PC-3 (cell line): ENCODE measurements around the gene STAB2. TPM values are rescaled to one million over a fixed set of nuclear protein-coding genes. Genes with fewer than 3 reads are reported as not detected.

Experiments used
- ATAC-seq: fragments of 200-7000 bp; cut with Tn5 transposase; 2 replicates; pipeline ENCODE4 v1.9.1; 2020; ENCODE audit warnings: mild to moderate bottlenecking, moderate library complexity
- BruUV-seq: library from RNA; stranded (reverse); fragments of 400-500 nt; replicated peaks from 2 replicates; lab custom pipeline; 2021; lab: Mats Ljungman, UMichigan
- CTCF ChIA-PET: fragments of 300-600 bp; sonication (Branson Sonifier 250); formaldehyde crosslinking; loops from one replicate; lab custom pipeline; 2022; ENCODE audit warnings: antibody characterized with exemption; lab: Charles Lee
- POLR2A ChIA-PET: fragments of 300-600 bp; sonication (Branson Sonifier 250); formaldehyde crosslinking; loops from one replicate; lab custom pipeline; 2022; ENCODE audit warnings: antibody characterized with exemption; ENCODE audit not compliant: unreplicated experiment; lab: Charles Lee
- DNase-seq: peaks from one replicate; pipeline ENCODE4 v3.0.0-alpha.2; 2015
- H2AFZ ChIP-seq: fragments of 300-600 bp; sonication (generic); 2 replicates; pipeline ENCODE4 v1.6.0; 2016; ENCODE audit warnings: antibody characterized with exemption, low read length
- H3F3A ChIP-seq: fragments of 300-600 bp; sonication (generic); one replicate; pipeline ENCODE4 v1.6.0; 2017; ENCODE audit warnings: antibody characterized with exemption, low read length, control low read depth, mild to moderate bottlenecking; ENCODE audit not compliant: unreplicated experiment
- H3K27ac ChIP-seq: fragments of 300-600 bp; sonication (generic); 2 replicates; pipeline ENCODE4 v1.5.1; 2016; ENCODE audit warnings: mild to moderate bottlenecking, low read length
- H3K27me3 ChIP-seq: fragments of 300-600 bp; sonication (generic); 2 replicates; pipeline ENCODE4 v1.6.1; 2016; ENCODE audit warnings: low read length, mixed read lengths
- H3K36me3 ChIP-seq: fragments of 300-600 bp; sonication (generic); 2 replicates; pipeline ENCODE4 v1.6.1; 2016; ENCODE audit warnings: low read depth, mixed run types, low read length, mixed read lengths
- H3K4me1 ChIP-seq: fragments of 300-600 bp; sonication (generic); 2 replicates; pipeline ENCODE4 v1.5.1; 2016; ENCODE audit warnings: low read length; ENCODE audit not compliant: insufficient read depth
- H3K4me2 ChIP-seq: fragments of 300-600 bp; sonication (generic); 2 replicates; pipeline ENCODE4 v1.6.0; 2016; ENCODE audit warnings: low read length
- H3K4me3 ChIP-seq: fragments of 300-600 bp; sonication (generic); 2 replicates; pipeline ENCODE4 v1.5.1; 2016; ENCODE audit warnings: mild to moderate bottlenecking, low read length, mixed read lengths
- H3K79me2 ChIP-seq: fragments of 300-600 bp; sonication (generic); 2 replicates; pipeline ENCODE4 v1.6.1; 2017; ENCODE audit warnings: low read length, mixed read lengths
- H3K9ac ChIP-seq: fragments of 300-600 bp; sonication (generic); 2 replicates; pipeline ENCODE4 v1.6.0; 2016; ENCODE audit warnings: mild to moderate bottlenecking, low read length
- H3K9me2 ChIP-seq: fragments of 300-600 bp; sonication (generic); replicated peaks from 2 replicates; pipeline ENCODE4 v1.6.1; 2016; ENCODE audit warnings: mixed run types, low read length, mixed read lengths
- H3K9me3 ChIP-seq: fragments of 300-600 bp; sonication (generic); 2 replicates; pipeline ENCODE4 v1.6.1; 2016; ENCODE audit warnings: low read length, mixed read lengths
- H4K20me1 ChIP-seq: fragments of 300-600 bp; sonication (generic); 2 replicates; pipeline ENCODE4 v1.6.1; 2016; ENCODE audit warnings: low read length, mixed read lengths
- EZH2 ChIP-seq: fragments of 300-600 bp; sonication (generic); IDR thresholded peaks from one replicate; pipeline ENCODE4 v1.6.1; 2017; ENCODE audit warnings: antibody characterized with exemption, mild to moderate bottlenecking, low read length; ENCODE audit not compliant: unreplicated experiment
- EZH2phosphoT487 ChIP-seq: fragments of 300-600 bp; sonication (generic); IDR thresholded peaks from 2 replicates; pipeline ENCODE4 v1.6.1; 2018; ENCODE audit warnings: mild to moderate bottlenecking, antibody characterized with exemption, low read length, borderline replicate concordance
- intact Hi-C: fragments of 100-400 bp; cut with micrococcal nuclease; formaldehyde crosslinking; loops from 2 replicates; pipeline ENCODE4 v1.9.0; 2023
- total RNA-seq: library from RNA; depleted of rRNA; stranded (reverse); fragments of >200 nt; gene quantifications from 2 replicates; pipeline ENCODE4 v1.2.3, GENCODE V29; 2014
- TF ChIP-seq, protein P1 (sequence below): fragments of 300-600 bp; sonication (generic); conservative IDR thresholded peaks from 2 replicates; pipeline ENCODE4 v1.5.1; 2017; ENCODE audit warnings: antibody characterized with exemption, low read depth, mild to moderate bottlenecking, low read length

STAB2 gene
- total RNA-seq, 1 experiment from 2014 or later, result not detected

DNA sequence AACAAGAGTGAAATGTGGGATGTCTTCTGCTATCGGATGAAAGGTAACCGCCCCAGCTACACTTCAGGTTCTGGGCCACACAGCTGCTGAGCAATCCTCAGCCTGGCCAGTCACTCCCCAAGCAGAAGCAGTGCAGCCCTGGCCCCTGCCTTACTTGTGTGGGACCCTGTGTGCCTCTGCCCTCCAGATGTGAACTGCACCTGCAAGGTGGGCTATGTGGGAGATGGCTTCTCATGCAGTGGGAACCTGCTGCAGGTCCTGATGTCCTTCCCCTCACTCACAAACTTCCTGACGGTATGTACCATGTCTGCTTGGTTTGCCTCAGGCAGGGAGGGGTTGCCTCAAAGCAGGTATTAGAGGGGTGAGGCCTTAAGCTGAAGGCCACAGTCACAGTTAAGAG is 168.4 kb downstream of the STAB2 start:
- H3K9me2 ChIP-seq, result no peaks in the 10 kb centered on the region
- H3K27ac ChIP-seq, result no peak overlapping the region
- DNase-seq, result no peak
- BruUV-seq, result no TSS peak
- H3K27me3 ChIP-seq, result no peaks in the 10 kb centered on the region
- no peaks in the 10 kb centered on the region for H3K9me3 ChIP-seq
- no peaks in the 10 kb centered on the region for H3K79me2 ChIP-seq
- ChIA-PET CTCF (no interaction called here), POLR2A (no interaction called here)
- H2AFZ ChIP-seq, result no peak overlapping the region
- no peaks in the 10 kb centered on the region for H3K4me1 ChIP-seq
- H3K9ac ChIP-seq, result no peak overlapping the region
- H4K20me1 ChIP-seq, result no peaks in the 10 kb centered on the region
- H3K4me2 ChIP-seq, result no peak overlapping the region
- intact Hi-C loops, result no loop called here
- TF ChIP-seq, protein P1, sequence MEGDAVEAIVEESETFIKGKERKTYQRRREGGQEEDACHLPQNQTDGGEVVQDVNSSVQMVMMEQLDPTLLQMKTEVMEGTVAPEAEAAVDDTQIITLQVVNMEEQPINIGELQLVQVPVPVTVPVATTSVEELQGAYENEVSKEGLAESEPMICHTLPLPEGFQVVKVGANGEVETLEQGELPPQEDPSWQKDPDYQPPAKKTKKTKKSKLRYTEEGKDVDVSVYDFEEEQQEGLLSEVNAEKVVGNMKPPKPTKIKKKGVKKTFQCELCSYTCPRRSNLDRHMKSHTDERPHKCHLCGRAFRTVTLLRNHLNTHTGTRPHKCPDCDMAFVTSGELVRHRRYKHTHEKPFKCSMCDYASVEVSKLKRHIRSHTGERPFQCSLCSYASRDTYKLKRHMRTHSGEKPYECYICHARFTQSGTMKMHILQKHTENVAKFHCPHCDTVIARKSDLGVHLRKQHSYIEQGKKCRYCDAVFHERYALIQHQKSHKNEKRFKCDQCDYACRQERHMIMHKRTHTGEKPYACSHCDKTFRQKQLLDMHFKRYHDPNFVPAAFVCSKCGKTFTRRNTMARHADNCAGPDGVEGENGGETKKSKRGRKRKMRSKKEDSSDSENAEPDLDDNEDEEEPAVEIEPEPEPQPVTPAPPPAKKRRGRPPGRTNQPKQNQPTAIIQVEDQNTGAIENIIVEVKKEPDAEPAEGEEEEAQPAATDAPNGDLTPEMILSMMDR, result no peak
- TF ChIP-seq EZH2phosphoT487, result no peak
- ATAC-seq, result no peak
- no peaks in the 10 kb centered on the region for H3F3A ChIP-seq
- no peaks in the 10 kb centered on the region for H3K36me3 ChIP-seq
- H3K4me3 ChIP-seq, result no peak overlapping the region

DNA sequence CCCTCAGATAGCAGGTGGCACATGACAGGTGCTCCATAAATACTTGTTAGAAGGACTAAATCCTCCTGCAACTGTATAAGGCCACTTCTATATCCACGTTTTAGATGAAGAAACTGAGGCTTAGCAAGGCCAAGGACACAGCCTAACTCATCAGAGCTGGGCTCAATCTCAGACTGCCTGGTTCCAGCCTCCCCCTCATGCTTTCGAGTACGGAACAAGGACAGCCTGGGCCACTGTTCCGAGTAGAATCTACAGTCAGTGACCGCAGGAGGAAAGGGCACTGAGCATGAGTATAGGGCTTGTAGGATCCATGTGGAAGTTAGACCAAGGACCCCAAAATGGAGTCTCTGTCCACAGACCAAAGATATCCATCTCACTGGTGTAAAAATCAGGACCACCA is 169.4 kb downstream of the STAB2 start:
- TF ChIP-seq EZH2phosphoT487 (no peak), EZH2 (no peak)
- TF ChIP-seq, protein P1, result no peak
- CTCF ChIA-PET, result no interaction called here
- intact Hi-C loops, result no loop called here
- Histone ChIP-seq H3F3A (no peaks in the 10 kb centered on the region), H3K9ac (no peak overlapping the region), H3K4me1 (no peaks in the 10 kb centered on the region), H3K4me2 (no peak overlapping the region), H3K4me3 (no peak overlapping the region), H3K9me3 (no peaks in the 10 kb centered on the region), H2AFZ (no peak overlapping the region), H4K20me1 (no peaks in the 10 kb centered on the region), H3K79me2 (no peaks in the 10 kb centered on the region), H3K36me3 (no peaks in the 10 kb centered on the region), H3K27ac (no peak overlapping the region), H3K27me3 (no peaks in the 10 kb centered on the region), H3K9me2 (no peaks in the 10 kb centered on the region)
- POLR2A ChIA-PET, result no interaction called here
- no peak for DNase-seq
- ATAC-seq, result no peak
- BruUV-seq, result no TSS peak

DNA sequence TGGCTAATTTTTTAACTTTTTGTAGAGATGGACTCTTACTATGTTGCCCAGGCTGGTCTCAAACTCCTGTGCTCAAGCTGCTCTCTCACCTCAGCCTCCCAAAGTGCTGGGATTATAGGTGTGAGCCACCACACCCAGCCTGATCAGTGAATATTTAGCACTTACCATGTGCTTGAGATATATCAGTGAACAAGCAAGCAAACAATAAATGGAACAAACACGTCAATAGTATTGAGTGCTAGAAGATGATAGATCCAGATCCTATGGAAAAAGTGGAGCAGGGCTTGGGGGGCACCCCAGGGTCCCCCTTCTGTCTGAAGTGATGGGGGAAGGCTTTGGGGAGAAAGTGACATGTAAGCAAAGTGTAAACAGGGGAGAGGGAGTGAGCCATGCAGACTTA is 170.2 kb downstream of the STAB2 start:
- H3F3A ChIP-seq, result no peaks in the 10 kb centered on the region
- H3K4me2 ChIP-seq, result no peak overlapping the region
- no peaks in the 10 kb centered on the region for H4K20me1 ChIP-seq
- H3K27me3 ChIP-seq, result no peaks in the 10 kb centered on the region
- no TSS peak for BruUV-seq
- H3K36me3 ChIP-seq, result no peaks in the 10 kb centered on the region
- ChIA-PET CTCF (no interaction called here), POLR2A (no interaction called here)
- ATAC-seq (no peak), DNase-seq (no peak)
- H3K9me2 ChIP-seq, result no peaks in the 10 kb centered on the region
- H2AFZ ChIP-seq, result no peak overlapping the region
- H3K79me2 ChIP-seq, result no peaks in the 10 kb centered on the region
- no peaks in the 10 kb centered on the region for H3K9me3 ChIP-seq
- TF ChIP-seq, protein P1, result no peak
- TF ChIP-seq EZH2phosphoT487, result no peak
- TF ChIP-seq EZH2, result no peak
- H3K9ac ChIP-seq, result no peak overlapping the region
- no peaks in the 10 kb centered on the region for H3K4me1 ChIP-seq
- no peak overlapping the region for H3K27ac ChIP-seq
- intact Hi-C loops, result no loop called here
- no peak overlapping the region for H3K4me3 ChIP-seq
